GM19463 (cell line): ENCODE results near the gene BCL2.

Experiments
- ATAC-seq: cut with Tn5 transposase; IDR thresholded peaks from one replicate; pipeline ENCODE4 v1.9.1; 2021; ENCODE audit warnings: mild to moderate bottlenecking, moderate library complexity; ENCODE audit not compliant: unreplicated experiment

The BCL2 gene

GRCh38 chr18:63311118-63312018 lies 8.2 kb downstream of the BCL2 start:
- peak; percentile 65 for ATAC-seq

GRCh38 chr18:63309422-63309821 lies 10.1 kb downstream of the BCL2 start:
- no peak for ATAC-seq

- no peak for ATAC-seq
Measured at GRCh38 chr18:63307551-63308200, 11.9 kb downstream of the BCL2 start.

- no peak for ATAC-seq
Measured at GRCh38 chr18:63306819-63307550, 12.6 kb downstream of the BCL2 start.

- no peak for ATAC-seq
Measured at GRCh38 chr18:63306249-63306648, 13.3 kb downstream of the BCL2 start.

- ATAC-seq, result no peak
Measured at GRCh38 chr18:63303547-63303946, 16.0 kb downstream of the BCL2 start.

- ATAC-seq, result no peak
Measured at GRCh38 chr18:63302636-63303405, 16.7 kb downstream of the BCL2 start.

- no peak for ATAC-seq
Measured at GRCh38 chr18:63302220-63302619, 17.3 kb downstream of the BCL2 start.

GRCh38 chr18:63301434-63301833 lies 18.1 kb downstream of the BCL2 start:
- no peak for ATAC-seq

GRCh38 chr18:63299837-63300745 lies 19.5 kb downstream of the BCL2 start:
- peak; percentile 78 for ATAC-seq

- no peak for ATAC-seq
Measured at GRCh38 chr18:63298400-63299365, 20.9 kb downstream of the BCL2 start.

- ATAC-seq, result no peak
Measured at GRCh38 chr18:63297687-63298399, 21.7 kb downstream of the BCL2 start.

GRCh38 chr18:63293935-63294334 lies 25.6 kb downstream of the BCL2 start:
- ATAC-seq, result no peak

GRCh38 chr18:63292831-63293683 lies 26.5 kb downstream of the BCL2 start:
- peak; percentile 79 for ATAC-seq

GRCh38 chr18:63291278-63291677 lies 28.3 kb downstream of the BCL2 start:
- ATAC-seq, result no peak

- ATAC-seq, result no peak
Measured at GRCh38 chr18:63290821-63291200, 28.8 kb downstream of the BCL2 start.

- ATAC-seq, result no peak
Measured at GRCh38 chr18:63290166-63290820, 29.3 kb downstream of the BCL2 start.
